NT2/D1 (cell line): ENCODE measurements around the gene NLRP1.

ENCODE experiments used
- SUZ12 ChIP-seq: IDR thresholded peaks from 2 replicates; pipeline ENCODE4 v1.6.1; 2011; ENCODE audit not compliant: insufficient read length, insufficient read depth; ENCODE audit errors: extremely low read depth
- YY1 ChIP-seq: IDR thresholded peaks from 2 replicates; pipeline ENCODE4 v1.6.1; 2011; ENCODE audit not compliant: insufficient read length, insufficient read depth
- ZNF274 ChIP-seq: IDR thresholded peaks from 2 replicates; pipeline ENCODE4 v1.6.1; 2011; ENCODE audit warnings: mild to moderate bottlenecking, low read depth, low read length

- TF ChIP-seq ZNF274 (no peak), YY1 (no peak), SUZ12 (no peak)
Measured at GRCh38 chr17:5500589-5501391, 83.5 kb downstream of the NLRP1 start.
